Measurements from ENCODE around the gene FBXO34.

Gene FBXO34

DNA sequence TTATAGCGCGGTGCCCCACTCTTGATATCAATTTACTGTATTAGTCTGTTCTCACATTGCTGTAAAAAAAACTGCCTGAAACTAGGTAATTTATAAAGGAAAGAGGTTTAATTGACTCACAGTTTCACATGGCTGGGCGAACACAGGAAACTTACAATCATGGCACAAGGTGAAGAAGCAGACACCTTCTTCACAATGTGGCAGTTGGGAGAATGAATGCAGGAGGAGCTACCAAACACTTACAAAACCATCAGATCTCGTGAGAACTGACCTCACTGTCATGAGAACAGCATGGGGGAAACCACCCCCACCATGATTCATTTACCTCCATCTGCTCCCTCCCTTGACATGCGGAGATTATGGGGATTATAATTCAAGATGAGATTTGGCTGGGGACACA is 42.3 kb downstream of the FBXO34 start:
- Histone ChIP-seq H3K36me3 (peaks cover 6% of the 10 kb centered on the region), H3K4me3 (ENCODE audit: low read depth, low read length) (no peak overlapping the region), H3K27me3 (ENCODE audit: insufficient read depth, low read depth, severe bottlenecking) (no peaks in the 10 kb centered on the region), H3K27ac (no peak overlapping the region), H3K9me3 (ENCODE audit: severe bottlenecking) (peaks cover 26% of the 10 kb centered on the region)
- peak; percentile 14 for DNase-seq
- TF ChIP-seq, protein P1, sequence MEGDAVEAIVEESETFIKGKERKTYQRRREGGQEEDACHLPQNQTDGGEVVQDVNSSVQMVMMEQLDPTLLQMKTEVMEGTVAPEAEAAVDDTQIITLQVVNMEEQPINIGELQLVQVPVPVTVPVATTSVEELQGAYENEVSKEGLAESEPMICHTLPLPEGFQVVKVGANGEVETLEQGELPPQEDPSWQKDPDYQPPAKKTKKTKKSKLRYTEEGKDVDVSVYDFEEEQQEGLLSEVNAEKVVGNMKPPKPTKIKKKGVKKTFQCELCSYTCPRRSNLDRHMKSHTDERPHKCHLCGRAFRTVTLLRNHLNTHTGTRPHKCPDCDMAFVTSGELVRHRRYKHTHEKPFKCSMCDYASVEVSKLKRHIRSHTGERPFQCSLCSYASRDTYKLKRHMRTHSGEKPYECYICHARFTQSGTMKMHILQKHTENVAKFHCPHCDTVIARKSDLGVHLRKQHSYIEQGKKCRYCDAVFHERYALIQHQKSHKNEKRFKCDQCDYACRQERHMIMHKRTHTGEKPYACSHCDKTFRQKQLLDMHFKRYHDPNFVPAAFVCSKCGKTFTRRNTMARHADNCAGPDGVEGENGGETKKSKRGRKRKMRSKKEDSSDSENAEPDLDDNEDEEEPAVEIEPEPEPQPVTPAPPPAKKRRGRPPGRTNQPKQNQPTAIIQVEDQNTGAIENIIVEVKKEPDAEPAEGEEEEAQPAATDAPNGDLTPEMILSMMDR (IDR thresholded peaks at IDR 0.05; ENCODE audit: low read depth, low read length) = no peak

DNA sequence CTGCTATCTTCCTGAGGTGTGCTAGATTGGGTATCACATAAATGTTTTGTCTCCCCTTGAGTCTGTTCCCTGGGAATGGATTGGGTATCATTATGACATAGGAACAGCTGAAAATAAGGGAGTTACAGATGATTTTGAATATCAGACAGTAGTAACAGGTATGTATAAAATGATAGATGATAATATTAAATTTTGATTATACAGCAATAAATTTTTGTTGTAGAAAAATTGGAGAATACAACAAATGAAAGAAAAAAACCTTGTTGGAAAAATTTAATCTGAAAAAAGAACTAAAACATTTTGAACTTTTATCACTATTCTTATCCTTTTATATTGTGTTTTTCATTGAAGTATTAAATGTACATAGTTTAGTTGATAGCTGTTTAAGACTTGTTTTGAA is 43.2 kb downstream of the FBXO34 start:
- Histone ChIP-seq H3K4me3 (ENCODE audit: low read depth, low read length) (no peak overlapping the region), H3K9me3 (ENCODE audit: severe bottlenecking) (peaks cover 26% of the 10 kb centered on the region), H3K36me3 (peaks cover 6% of the 10 kb centered on the region), H3K27me3 (ENCODE audit: insufficient read depth, low read depth, severe bottlenecking) (no peaks in the 10 kb centered on the region), H3K27ac (no peak overlapping the region)
- no peak for DNase-seq
- TF ChIP-seq, protein P1 (IDR thresholded peaks at IDR 0.05; ENCODE audit: low read depth, low read length) = no peak

DNA sequence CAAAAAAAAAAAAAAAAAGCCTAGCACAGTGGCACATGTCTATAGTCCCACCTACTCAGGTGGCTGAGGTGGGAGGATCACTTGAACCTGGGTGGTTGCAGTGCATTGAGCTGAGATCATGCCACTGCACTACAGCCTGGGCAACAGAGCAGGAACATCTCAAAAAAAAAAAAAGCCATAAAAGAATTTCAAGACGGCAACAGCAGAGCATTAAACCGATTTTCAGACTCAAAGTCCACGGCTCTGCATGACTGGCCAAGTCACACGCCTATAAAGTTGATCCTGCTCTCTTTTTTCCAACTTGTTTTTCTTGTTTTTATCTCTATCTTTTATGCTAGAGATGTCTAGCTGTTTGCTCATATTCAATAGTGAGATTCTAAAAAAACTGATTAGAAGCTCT is 45.3 kb downstream of the FBXO34 start:
- no peaks in the 10 kb centered on the region for H3K27me3 ChIP-seq (ENCODE audit: insufficient read depth, low read depth, severe bottlenecking)
- H3K36me3 ChIP-seq = peaks cover 6% of the 10 kb centered on the region
- TF ChIP-seq, protein P1 (IDR thresholded peaks at IDR 0.05; ENCODE audit: low read depth, low read length) = no peak
- no peak overlapping the region for H3K27ac ChIP-seq
- DNase-seq = no peak
- peaks cover 20% of the 10 kb centered on the region for H3K9me3 ChIP-seq (ENCODE audit: severe bottlenecking)
- H3K4me3 ChIP-seq (ENCODE audit: low read depth, low read length) = no peak overlapping the region

DNA sequence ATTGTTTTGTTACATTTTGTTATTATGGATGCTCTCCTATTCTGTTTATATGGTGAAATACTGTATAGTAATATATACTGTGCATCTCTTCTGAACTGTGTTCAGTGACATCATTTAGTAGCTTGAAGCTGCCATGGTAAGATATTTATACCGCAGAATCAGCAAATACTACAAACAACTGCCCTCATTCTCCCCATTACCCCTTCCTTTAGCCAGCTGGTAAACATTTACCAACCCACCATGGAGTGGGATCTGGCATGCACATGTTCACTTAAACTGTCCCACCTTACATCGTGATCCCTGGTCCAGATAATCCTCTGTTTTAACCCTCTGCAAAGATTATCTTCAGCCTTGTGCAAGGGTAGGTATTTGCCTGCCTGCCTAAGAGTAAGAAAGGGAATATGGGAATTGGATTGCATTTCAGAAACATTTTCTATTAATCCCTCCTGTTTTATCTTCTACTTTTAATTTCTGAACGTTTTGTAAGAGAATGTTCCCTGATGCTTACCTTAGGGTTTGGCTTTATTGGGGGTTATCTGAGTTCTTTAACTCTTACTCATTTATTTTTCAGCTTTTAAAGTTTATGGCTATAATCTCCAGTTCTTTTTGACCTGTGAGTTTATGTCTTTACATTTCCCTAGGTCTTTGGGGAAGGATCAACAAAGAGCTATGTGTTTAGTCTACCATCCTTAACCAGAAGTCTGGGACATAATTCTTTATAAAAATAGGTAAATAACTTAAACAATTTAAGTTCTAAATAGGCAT is 46.5 kb downstream of the FBXO34 start:
- H3K36me3 ChIP-seq = peaks cover 6% of the 10 kb centered on the region
- H3K4me3 ChIP-seq (ENCODE audit: low read depth, low read length) = no peak overlapping the region
- TF ChIP-seq, protein P1 (IDR thresholded peaks at IDR 0.05; ENCODE audit: low read depth, low read length) = no peak
- peaks cover 8% of the 10 kb centered on the region for H3K9me3 ChIP-seq (ENCODE audit: severe bottlenecking)
- H3K27me3 ChIP-seq (ENCODE audit: insufficient read depth, low read depth, severe bottlenecking) = no peaks in the 10 kb centered on the region
- peak; percentile 22 for DNase-seq
- no peak overlapping the region for H3K27ac ChIP-seq

DNA sequence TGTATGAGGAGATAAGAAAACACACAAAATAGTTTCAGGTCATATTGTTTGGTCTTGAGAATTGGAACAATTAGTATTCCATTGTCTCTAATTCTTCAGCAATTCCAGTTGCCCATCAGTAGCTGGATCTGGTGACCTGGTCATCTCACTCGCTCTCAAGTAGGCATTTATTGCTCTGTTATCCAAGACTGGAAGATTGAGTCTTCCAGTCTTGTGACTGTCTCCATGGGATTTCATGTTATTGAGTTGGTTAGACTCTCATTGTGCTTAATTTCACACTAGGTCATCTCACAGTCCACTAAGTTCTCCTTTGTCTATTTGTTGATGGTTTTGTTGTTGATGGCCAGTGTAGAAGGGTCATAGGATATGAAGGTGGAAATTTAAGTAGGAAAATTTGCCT is 47.5 kb downstream of the FBXO34 start:
- Histone ChIP-seq H3K4me3 (ENCODE audit: low read depth, low read length) (no peak overlapping the region), H3K9me3 (ENCODE audit: severe bottlenecking) (peaks cover 5% of the 10 kb centered on the region)
- DNase-seq = no peak

More for the DNA sequence above, 47.5 kb downstream of the FBXO34 start:
- Histone ChIP-seq H3K36me3 (peaks cover 6% of the 10 kb centered on the region), H3K27me3 (ENCODE audit: insufficient read depth, low read depth, severe bottlenecking) (no peaks in the 10 kb centered on the region), H3K27ac (no peak overlapping the region)
- TF ChIP-seq, protein P1 (IDR thresholded peaks at IDR 0.05; ENCODE audit: low read depth, low read length) = no peak
